ENCODE data around the gene TNRC6B.
"Not testable (repeated sequence)": the region's sequence is repeated elsewhere in the genome, so short reads cannot be mapped to it uniquely, and the experiment has no call there.

The TNRC6B gene

DNA sequence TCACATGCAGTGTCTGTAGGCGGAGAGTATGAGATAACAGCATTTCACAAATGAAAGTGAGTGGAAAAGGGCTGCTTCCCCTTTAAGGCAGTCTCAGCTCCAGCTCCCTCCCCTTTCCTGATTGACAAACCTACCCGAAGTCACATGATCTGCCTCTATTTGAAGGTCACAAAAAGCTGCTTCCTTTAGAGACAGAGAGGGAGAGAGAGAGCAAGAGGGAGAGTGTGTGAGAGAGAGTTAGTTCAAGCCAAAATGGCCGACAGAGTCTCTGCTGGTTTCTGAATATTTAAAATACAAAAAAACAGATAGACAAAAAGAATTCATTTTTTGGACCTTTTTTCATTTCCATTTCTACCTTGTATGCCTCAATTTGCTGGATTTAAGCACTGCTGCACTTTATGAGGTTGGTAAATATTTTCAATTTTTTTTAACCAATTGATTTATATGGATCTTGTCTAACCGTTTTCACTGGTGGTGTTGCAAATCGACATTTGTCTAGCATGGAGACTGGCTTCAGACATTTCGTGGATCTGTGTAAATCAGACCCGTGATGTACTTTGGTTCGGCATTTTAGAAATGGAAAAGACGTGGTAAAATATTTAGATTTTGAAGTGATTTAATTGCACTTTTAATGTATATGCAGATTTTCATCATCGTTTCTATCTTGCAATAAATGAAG is at the start of gene TNRC6B:
Gene TNRC6B, plus strand, starts transcription at position 188 of the 679 bp plus-strand sequence. Its CDS starts 211 bp downstream, at position 399.
- Histone ChIP-seq H3K4me3 (ENCODE audit: low read length) (peak within 1 kb of the TSS; percentile 83), H3K4me1 (ENCODE audit: control insufficient read depth, insufficient read depth, low read length) (peaks cover 38% of the 10 kb centered on the region), H3K27me3 (ENCODE audit: control insufficient read depth, insufficient read depth, low read length) (no peaks in the 10 kb centered on the region), H3K36me3 (ENCODE audit: control insufficient read depth, insufficient read depth, low read length) (no peaks in the 10 kb centered on the region), H3K9me3 (ENCODE audit: control insufficient read depth, low read length) (no peaks in the 10 kb centered on the region), H3K9ac (ENCODE audit: low read length) (peak within 1 kb of the TSS; percentile 82)

DNA sequence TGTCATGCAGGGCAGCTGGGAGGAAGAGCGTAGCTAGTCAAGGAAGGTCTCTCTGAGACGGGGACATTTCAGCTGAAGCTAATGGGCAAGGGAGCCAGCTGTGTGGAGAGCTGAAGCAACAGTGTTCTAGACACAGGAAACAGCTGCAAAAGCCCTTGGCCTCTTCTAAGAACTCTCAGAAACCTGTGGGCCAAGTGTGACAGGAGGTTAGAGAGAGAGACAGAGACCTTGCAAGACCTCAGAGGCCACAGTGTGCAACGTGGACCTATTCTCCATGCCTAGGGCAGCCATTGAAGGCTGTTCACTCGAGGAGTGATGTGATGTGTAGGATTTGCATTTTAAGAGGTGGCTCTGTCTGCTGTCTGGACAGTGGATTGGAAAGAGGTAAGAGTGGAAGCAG is 48.7 kb upstream of the TNRC6B start:
- Histone ChIP-seq H3K36me3 (ENCODE audit: control insufficient read depth, insufficient read depth, low read length) (no peaks in the 10 kb centered on the region), H3K4me3 (ENCODE audit: low read length) (no peak overlapping the region), H3K4me1 (ENCODE audit: control insufficient read depth, insufficient read depth, low read length) (no peaks in the 10 kb centered on the region), H3K9ac (ENCODE audit: low read length) (no peak overlapping the region), H3K27me3 (ENCODE audit: control insufficient read depth, insufficient read depth, low read length) (no peaks in the 10 kb centered on the region), H3K9me3 (ENCODE audit: control insufficient read depth, low read length) (no peaks in the 10 kb centered on the region)

DNA sequence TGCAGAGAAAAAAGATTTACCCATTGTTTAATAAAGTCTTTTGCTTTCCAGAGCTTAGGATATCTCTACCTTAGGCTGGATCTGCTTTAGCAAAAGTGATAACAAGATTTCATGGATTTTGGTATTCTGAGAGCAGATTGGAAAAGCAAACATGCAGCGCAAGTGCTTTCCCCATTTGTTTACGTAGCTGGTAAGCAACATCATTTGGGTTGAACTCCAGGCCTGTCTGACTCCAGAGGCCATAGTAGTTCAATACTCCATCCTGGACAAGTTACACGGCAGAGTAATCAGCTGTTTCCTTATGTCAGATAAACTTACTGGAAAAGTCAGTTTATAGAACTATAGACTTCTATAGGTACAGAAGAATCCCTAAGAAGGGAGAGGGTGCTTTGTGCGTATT is 40.6 kb upstream of the TNRC6B start:
- H3K4me1 ChIP-seq (ENCODE audit: control insufficient read depth, insufficient read depth, low read length) = no peaks in the 10 kb centered on the region
- H3K36me3 ChIP-seq (ENCODE audit: control insufficient read depth, insufficient read depth, low read length) = no peaks in the 10 kb centered on the region
- H3K9ac ChIP-seq (ENCODE audit: low read length) = no peak overlapping the region
- H3K9me3 ChIP-seq (ENCODE audit: control insufficient read depth, low read length) = no peaks in the 10 kb centered on the region
- no peak overlapping the region for H3K4me3 ChIP-seq (ENCODE audit: low read length)
- no peaks in the 10 kb centered on the region for H3K27me3 ChIP-seq (ENCODE audit: control insufficient read depth, insufficient read depth, low read length)

DNA sequence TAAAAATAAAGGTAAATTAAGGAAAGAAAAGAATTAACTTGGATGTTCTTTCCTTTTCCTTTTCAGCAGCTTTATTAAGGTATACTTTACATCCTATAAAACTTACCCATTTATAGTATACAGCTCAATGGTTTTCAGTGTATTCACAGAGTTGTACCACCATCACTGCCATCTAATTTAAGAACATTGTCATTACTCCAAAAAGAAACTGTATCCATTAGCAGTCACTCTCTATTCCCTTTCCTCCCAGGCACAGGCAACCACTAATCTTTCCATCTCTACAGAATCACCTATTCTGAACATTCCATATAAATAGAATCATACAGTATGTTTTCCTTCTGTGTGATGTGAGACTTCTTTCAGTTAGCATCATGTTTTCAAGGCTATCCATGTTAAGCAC is 38.9 kb upstream of the TNRC6B start:
- Histone ChIP-seq H3K9me3 (ENCODE audit: control insufficient read depth, low read length) (no peaks in the 10 kb centered on the region), H3K4me1 (ENCODE audit: control insufficient read depth, insufficient read depth, low read length) (no peaks in the 10 kb centered on the region), H3K27me3 (ENCODE audit: control insufficient read depth, insufficient read depth, low read length) (no peaks in the 10 kb centered on the region), H3K4me3 (ENCODE audit: low read length) (no peak overlapping the region), H3K36me3 (ENCODE audit: control insufficient read depth, insufficient read depth, low read length) (no peaks in the 10 kb centered on the region), H3K9ac (ENCODE audit: low read length) (no peak overlapping the region)

DNA sequence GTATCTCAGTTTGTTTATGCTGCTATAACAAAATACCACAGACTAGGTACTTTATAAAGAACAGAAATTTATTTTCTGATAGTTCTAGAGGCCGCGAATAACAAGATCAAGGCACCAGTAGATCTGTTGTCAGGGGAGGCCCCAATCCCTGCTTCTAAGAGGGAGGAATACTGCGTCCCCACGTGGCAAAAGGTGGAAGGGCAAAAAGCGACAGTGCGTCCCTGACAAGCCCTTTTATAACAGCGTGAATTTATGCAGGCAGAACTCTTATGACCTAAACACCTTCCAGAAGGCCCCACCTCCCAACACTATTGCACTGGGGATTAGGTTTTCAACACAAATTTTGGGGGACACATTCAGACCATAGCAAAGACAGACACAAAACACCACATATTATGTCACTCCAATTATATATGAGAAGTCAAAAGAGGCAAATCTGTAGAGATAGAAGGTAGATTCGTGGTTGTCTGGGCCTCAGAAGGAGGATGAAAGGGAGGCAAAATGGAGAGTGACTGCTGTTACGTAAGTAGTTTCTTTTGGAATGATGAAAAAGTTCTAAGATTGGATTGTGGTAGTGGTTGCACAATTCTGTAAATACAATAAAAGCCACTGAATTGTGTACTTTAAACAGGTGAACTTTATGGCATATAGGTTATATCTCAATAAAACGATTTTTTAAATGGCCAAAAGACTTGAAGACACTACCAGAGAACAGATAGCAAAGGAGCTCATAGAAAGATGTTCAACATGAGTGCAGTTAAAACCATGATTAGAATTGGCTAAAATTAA is 30.1 kb upstream of the TNRC6B start:
- Histone ChIP-seq H3K9ac (ENCODE audit: low read length) (no peak overlapping the region), H3K4me1 (ENCODE audit: control insufficient read depth, insufficient read depth, low read length) (no peaks in the 10 kb centered on the region), H3K4me3 (ENCODE audit: low read length) (no peak overlapping the region), H3K27me3 (ENCODE audit: control insufficient read depth, insufficient read depth, low read length) (no peaks in the 10 kb centered on the region), H3K9me3 (ENCODE audit: control insufficient read depth, low read length) (no peaks in the 10 kb centered on the region), H3K36me3 (ENCODE audit: control insufficient read depth, insufficient read depth, low read length) (no peaks in the 10 kb centered on the region)

GRCh38 chr22:40153192-40153591 is 24.5 kb upstream of the TNRC6B start:
- peaks cover 10% of the 10 kb centered on the region for H3K4me1 ChIP-seq (ENCODE audit: control insufficient read depth, insufficient read depth, low read length)
- no peaks in the 10 kb centered on the region for H3K36me3 ChIP-seq (ENCODE audit: control insufficient read depth, insufficient read depth, low read length)
- no peak overlapping the region for H3K4me3 ChIP-seq (ENCODE audit: low read length)
- no peaks in the 10 kb centered on the region for H3K9me3 ChIP-seq (ENCODE audit: control insufficient read depth, low read length)
- no peaks in the 10 kb centered on the region for H3K27me3 ChIP-seq (ENCODE audit: control insufficient read depth, insufficient read depth, low read length)
- no peak overlapping the region for H3K9ac ChIP-seq (ENCODE audit: low read length)

DNA sequence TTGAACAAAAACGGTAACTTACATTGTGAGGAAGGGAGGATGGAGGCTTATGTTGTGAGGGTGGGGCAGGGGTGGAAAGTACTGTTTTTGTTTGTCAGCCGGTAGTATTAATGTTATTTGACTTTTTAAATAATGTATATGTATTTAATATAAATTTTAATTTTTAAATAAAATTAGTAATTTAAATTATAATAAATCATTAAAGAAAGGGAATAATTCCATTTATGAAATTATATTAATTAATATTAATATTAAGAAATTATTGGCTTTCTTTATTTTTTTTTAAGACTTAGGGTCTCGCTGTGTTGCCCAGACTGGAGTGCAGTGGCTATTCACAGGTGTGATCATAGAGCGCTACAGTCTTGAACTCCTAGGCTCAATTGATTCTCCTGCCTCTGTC is 24.0 kb upstream of the TNRC6B start:
- Histone ChIP-seq H3K9ac (ENCODE audit: low read length) (no peak overlapping the region), H3K9me3 (ENCODE audit: control insufficient read depth, low read length) (no peaks in the 10 kb centered on the region), H3K36me3 (ENCODE audit: control insufficient read depth, insufficient read depth, low read length) (no peaks in the 10 kb centered on the region), H3K27me3 (ENCODE audit: control insufficient read depth, insufficient read depth, low read length) (no peaks in the 10 kb centered on the region), H3K4me1 (ENCODE audit: control insufficient read depth, insufficient read depth, low read length) (peaks cover 10% of the 10 kb centered on the region), H3K4me3 (ENCODE audit: low read length) (no peak overlapping the region)

GRCh38 chr22:40156001-40156516 is 21.7 kb upstream of the TNRC6B start:
- peaks cover 10% of the 10 kb centered on the region for H3K4me1 ChIP-seq (ENCODE audit: control insufficient read depth, insufficient read depth, low read length)
- H3K36me3 ChIP-seq (ENCODE audit: control insufficient read depth, insufficient read depth, low read length) = no peaks in the 10 kb centered on the region
- no peak overlapping the region for H3K4me3 ChIP-seq (ENCODE audit: low read length)

DNA sequence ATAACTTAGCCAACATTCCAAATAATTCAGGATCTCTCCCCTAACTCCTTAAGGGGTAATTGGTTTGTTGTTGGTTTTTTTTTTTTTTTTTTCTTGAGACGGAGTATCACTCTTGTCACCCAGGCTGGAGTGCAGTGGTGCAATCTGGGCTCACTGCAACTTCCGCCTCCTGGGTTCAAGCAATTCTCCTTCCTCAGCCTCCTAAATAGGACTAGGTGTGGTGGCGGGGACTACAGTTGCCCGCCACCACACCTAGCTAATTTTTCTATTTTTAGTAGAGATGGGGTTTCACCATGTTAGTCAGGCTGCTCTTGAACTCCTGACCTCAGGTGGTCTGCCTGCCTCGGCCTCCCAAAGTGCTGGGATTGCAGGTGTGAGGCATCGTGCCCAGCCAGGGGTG is 21.0 kb upstream of the TNRC6B start:
- H3K4me3 ChIP-seq (ENCODE audit: low read length); H3K27me3 ChIP-seq (ENCODE audit: control insufficient read depth, insufficient read depth, low read length); H3K4me1 ChIP-seq (ENCODE audit: control insufficient read depth, insufficient read depth, low read length); H3K36me3 ChIP-seq (ENCODE audit: control insufficient read depth, insufficient read depth, low read length); H3K9ac ChIP-seq (ENCODE audit: low read length); H3K9me3 ChIP-seq (ENCODE audit: control insufficient read depth, low read length): not testable (repeated sequence)

More at GRCh38 chr22:40156001-40156516, 21.7 kb upstream of the TNRC6B start:
- H3K27me3 ChIP-seq (ENCODE audit: control insufficient read depth, insufficient read depth, low read length) = no peaks in the 10 kb centered on the region
- H3K9me3 ChIP-seq (ENCODE audit: control insufficient read depth, low read length) = no peaks in the 10 kb centered on the region
- no peak overlapping the region for H3K9ac ChIP-seq (ENCODE audit: low read length)

- H3K36me3 ChIP-seq (ENCODE audit: control insufficient read depth, insufficient read depth, low read length) = no peaks in the 10 kb centered on the region
- H3K4me3 ChIP-seq (ENCODE audit: low read length) = no peak overlapping the region
- no peaks in the 10 kb centered on the region for H3K9me3 ChIP-seq (ENCODE audit: control insufficient read depth, low read length)
- H3K27me3 ChIP-seq (ENCODE audit: control insufficient read depth, insufficient read depth, low read length) = no peaks in the 10 kb centered on the region
- peaks cover 10% of the 10 kb centered on the region for H3K4me1 ChIP-seq (ENCODE audit: control insufficient read depth, insufficient read depth, low read length)
- no peak overlapping the region for H3K9ac ChIP-seq (ENCODE audit: low read length)
Measured at GRCh38 chr22:40157330-40157945, 20.3 kb upstream of the TNRC6B start.

GRCh38 chr22:40161194-40161593 is 16.5 kb upstream of the TNRC6B start:
- no peaks in the 10 kb centered on the region for H3K9me3 ChIP-seq (ENCODE audit: control insufficient read depth, low read length)
- H3K4me3 ChIP-seq (ENCODE audit: low read length) = no peak overlapping the region
- peaks cover 5% of the 10 kb centered on the region for H3K4me1 ChIP-seq (ENCODE audit: control insufficient read depth, insufficient read depth, low read length)
- H3K9ac ChIP-seq (ENCODE audit: low read length) = no peak overlapping the region
- no peaks in the 10 kb centered on the region for H3K36me3 ChIP-seq (ENCODE audit: control insufficient read depth, insufficient read depth, low read length)
- no peaks in the 10 kb centered on the region for H3K27me3 ChIP-seq (ENCODE audit: control insufficient read depth, insufficient read depth, low read length)

GRCh38 chr22:40165537-40165936 is 12.2 kb upstream of the TNRC6B start:
- H3K9ac ChIP-seq (ENCODE audit: low read length); H3K4me1 ChIP-seq (ENCODE audit: control insufficient read depth, insufficient read depth, low read length); H3K9me3 ChIP-seq (ENCODE audit: control insufficient read depth, low read length); H3K27me3 ChIP-seq (ENCODE audit: control insufficient read depth, insufficient read depth, low read length); H3K36me3 ChIP-seq (ENCODE audit: control insufficient read depth, insufficient read depth, low read length); H3K4me3 ChIP-seq (ENCODE audit: low read length): not testable (repeated sequence)
